GM23338 (cell line): ENCODE measurements around the gene KCNN3. TPM values are rescaled to one million over a fixed set of nuclear protein-coding genes. Genes with fewer than 3 reads are reported as not detected.

Experiments
- ATAC-seq: fragments of 200-7000 bp; cut with Tn5 transposase; 3 replicates; pipeline ENCODE4 v1.9.1; 2020
- DNase-seq: peaks from one replicate; pipeline ENCODE4 v3.0.0-alpha.2; 2015; ENCODE audit warnings: low spot score
- H2AFZ ChIP-seq: fragments of 200-600 bp; sonication (generic); 2 replicates; pipeline ENCODE4 v1.8.0; 2016; ENCODE audit warnings: antibody characterized with exemption, mild to moderate bottlenecking, moderate library complexity
- H3F3A ChIP-seq: fragments of 200-600 bp; sonication (generic); replicated peaks from 2 replicates; pipeline ENCODE4 v1.8.0; 2017; ENCODE audit warnings: antibody characterized with exemption, mixed run types, low read depth
- H3K27ac ChIP-seq: fragments of 200-600 bp; sonication (generic); 2 replicates; pipeline ENCODE4 v1.6.1; 2016; ENCODE audit warnings: low read depth
- H3K27me3 ChIP-seq: fragments of 200-600 bp; sonication (generic); 2 replicates; pipeline ENCODE4 v1.8.0; 2016; ENCODE audit warnings: mild to moderate bottlenecking, mixed run types, moderate library complexity; ENCODE audit not compliant: insufficient read depth
- H3K36me3 ChIP-seq: fragments of 200-600 bp; sonication (generic); 2 replicates; pipeline ENCODE4 v1.8.0; 2016; ENCODE audit warnings: mild to moderate bottlenecking; ENCODE audit not compliant: insufficient read depth
- H3K4me1 ChIP-seq: fragments of 200-600 bp; sonication (generic); 2 replicates; pipeline ENCODE4 v1.8.0; 2016; ENCODE audit warnings: mild to moderate bottlenecking, moderate library complexity; ENCODE audit not compliant: insufficient read depth
- H3K4me2 ChIP-seq: fragments of 200-600 bp; sonication (generic); 2 replicates; pipeline ENCODE4 v1.7.1; 2017; ENCODE audit warnings: mixed run types
- H3K4me3 ChIP-seq: fragments of 200-600 bp; sonication (generic); 2 replicates; pipeline ENCODE4 v1.6.1; 2016; ENCODE audit warnings: mixed run types
- H3K79me2 ChIP-seq: fragments of 200-600 bp; sonication (generic); replicated peaks from 2 replicates; pipeline ENCODE4 v1.8.0; 2017; ENCODE audit warnings: mild to moderate bottlenecking; ENCODE audit not compliant: insufficient read depth
- H3K9me2 ChIP-seq: fragments of 200-600 bp; sonication (generic); 2 replicates; pipeline ENCODE4 v1.8.0; 2017; ENCODE audit not compliant: insufficient read depth
- H4K20me1 ChIP-seq: fragments of 200-600 bp; sonication (generic); replicated peaks from 2 replicates; pipeline ENCODE4 v1.8.0; 2017; ENCODE audit warnings: mild to moderate bottlenecking; ENCODE audit not compliant: insufficient read depth
- H3K27ac Mint-ChIP-seq: 2 replicates; pipeline ENCODE4 v1.8.0; 2020; ENCODE audit warnings: inconsistent platforms, mild to moderate bottlenecking, moderate library complexity, mixed read lengths
- H3K27me3 Mint-ChIP-seq: 3 replicates; pipeline ENCODE4 v1.8.0; 2022; ENCODE audit warnings: low read depth, mild to moderate bottlenecking, moderate library complexity, mixed read lengths, inconsistent platforms; ENCODE audit not compliant: insufficient read depth, poor library complexity
- H3K36me3 Mint-ChIP-seq: 3 replicates; pipeline ENCODE4 v1.8.0; 2021; ENCODE audit warnings: low read depth, mild to moderate bottlenecking, inconsistent platforms, moderate library complexity, mixed read lengths
- H3K4me1 Mint-ChIP-seq: 3 replicates; pipeline ENCODE4 v1.8.0; 2020; ENCODE audit warnings: mild to moderate bottlenecking, inconsistent platforms, mixed read lengths
- H3K4me3 Mint-ChIP-seq: 3 replicates; pipeline ENCODE4 v1.8.0; 2021; ENCODE audit warnings: moderate library complexity, mild to moderate bottlenecking, inconsistent platforms, mixed read lengths
- H3K9me3 Mint-ChIP-seq: 3 replicates; pipeline ENCODE4 v1.8.0; 2020; ENCODE audit warnings: moderate library complexity, mild to moderate bottlenecking, inconsistent platforms, mixed read lengths
- CREB1 ChIP-seq: fragments of 250-450 bp; sonication (Bioruptor Pico); IDR thresholded peaks from 2 replicates; pipeline ENCODE4 v1.5.0; 2020; ENCODE audit warnings: low read depth, mild to moderate bottlenecking, moderate library complexity
- CTCF ChIP-seq, 2 experiments: fragments of 200-600 bp in 1 of 2; sonication (generic) in 1 of 2; conservative IDR thresholded peaks; 2 replicates each; pipeline versions ENCODE4 v1.5.1 to v1.6.1; 2016 to 2017; ENCODE audit warnings: antibody characterized with exemption in 2 of 2, low read depth in 2 of 2, mild to moderate bottlenecking in 2 of 2, moderate library complexity in 1 of 2
- ETS1 ChIP-seq: IDR thresholded peaks from 2 replicates; pipeline ENCODE4 v1.6.1; 2016; ENCODE audit warnings: antibody characterized with exemption
- EZH2 ChIP-seq: fragments of 200-600 bp; sonication (generic); IDR thresholded peaks from one replicate; pipeline ENCODE4 v1.8.0; 2017; ENCODE audit warnings: antibody characterized with exemption, mild to moderate bottlenecking, low read depth; ENCODE audit not compliant: unreplicated experiment
- EZH2phosphoT487 ChIP-seq: fragments of 200-600 bp; sonication (generic); IDR thresholded peaks from one replicate; pipeline ENCODE4 v1.8.1; 2018; ENCODE audit warnings: antibody characterized with exemption; ENCODE audit not compliant: unreplicated experiment
- JUNB ChIP-seq: IDR thresholded peaks from one replicate; pipeline ENCODE4 v1.6.1; 2016; ENCODE audit warnings: antibody characterized with exemption; ENCODE audit not compliant: unreplicated experiment
- NANOG ChIP-seq: IDR thresholded peaks from 2 replicates; pipeline ENCODE4 v1.6.1; 2016; ENCODE audit warnings: antibody characterized with exemption, borderline replicate concordance
- POLR2AphosphoS5 ChIP-seq: IDR thresholded peaks from 2 replicates; pipeline ENCODE4 v1.6.1; 2016; ENCODE audit warnings: antibody characterized with exemption, low read depth
- REST ChIP-seq: IDR thresholded peaks from one replicate; pipeline ENCODE4 v1.6.1; 2018; ENCODE audit warnings: antibody characterized with exemption; ENCODE audit not compliant: unreplicated experiment
- STAT1 ChIP-seq: IDR thresholded peaks from one replicate; pipeline ENCODE4 v1.6.1; 2016; ENCODE audit warnings: antibody characterized with exemption; ENCODE audit not compliant: unreplicated experiment
- ZNF114 ChIP-seq: fragments of 250-450 bp; sonication (Bioruptor Pico); IDR thresholded peaks from 2 replicates; pipeline ENCODE4 v1.5.0; 2020; ENCODE audit warnings: mild to moderate bottlenecking, moderate library complexity
- ZNF331 ChIP-seq: fragments of 250-450 bp; sonication (Bioruptor Pico); IDR thresholded peaks from 2 replicates; pipeline ENCODE4 v1.5.0; 2020; ENCODE audit warnings: low read depth, mild to moderate bottlenecking, moderate library complexity
- ZNF462 ChIP-seq: fragments of 250-450 bp; sonication (Bioruptor Pico); IDR thresholded peaks from 2 replicates; pipeline ENCODE4 v1.5.0; 2020; ENCODE audit warnings: mild to moderate bottlenecking, moderate library complexity
- polyA plus RNA-seq: library from polyadenylated mRNA; unstranded; fragments of >200 nt; fragmentation: Nextera tagmentation; extraction: Ambion mirVana; gene quantifications from 2 replicates; pipeline ENCODE4 v1.2.1, GENCODE V29; 2016
- total RNA-seq: library from RNA; depleted of rRNA; stranded (reverse); fragments of >200 nt; shearing (Covaris generic); gene quantifications from 2 replicates; pipeline ENCODE4 v1.2.3, GENCODE V29; 2014

Gene KCNN3
- total and polyA plus RNA-seq, 2 experiments from 2014 or later: 1.9 to 3.0 TPM

GRCh38 chr1:154719586-154720327 is 150.3 kb downstream of the KCNN3 start:
- no peaks in the 10 kb centered on the region for H3K36me3 ChIP-seq
- no peaks in the 10 kb centered on the region for H4K20me1 ChIP-seq
- H3K4me3 ChIP-seq: no peak overlapping the region
- no peak overlapping the region; the same call in 1 of the 2 replicates for H2AFZ ChIP-seq
- Mint-ChIP-seq H3K27ac (no peak overlapping the region), H3K27me3 (no peaks in the 10 kb centered on the region), H3K4me3 (no peak overlapping the region), H3K36me3 (no peaks in the 10 kb centered on the region), H3K4me1 (no peaks in the 10 kb centered on the region; the same call in none of the 3 replicates), H3K9me3 (no peaks in the 10 kb centered on the region)
- no peaks in the 10 kb centered on the region for H3K27me3 ChIP-seq
- no peaks in the 10 kb centered on the region for H3F3A ChIP-seq
- no peak for ATAC-seq
- DNase-seq: no peak
- no peak overlapping the region for H3K27ac ChIP-seq
- H3K79me2 ChIP-seq: no peaks in the 10 kb centered on the region
- H3K9me2 ChIP-seq: no peaks in the 10 kb centered on the region
- H3K4me1 ChIP-seq: peaks cover 4% of the 10 kb centered on the region; the same call in 1 of the 2 replicates
- TF ChIP-seq CTCF (conservative IDR thresholded peaks at IDR 0.05; ENCODE audit: low read depth in 2 of 2): no peak
- no peak for TF ChIP-seq POLR2AphosphoS5
- TF ChIP-seq ZNF331: no peak
- no peak for TF ChIP-seq ETS1
- no peak for TF ChIP-seq JUNB
- TF ChIP-seq CREB1 (CRISPR knock-in tag): no peak
- TF ChIP-seq STAT1: no peak
- TF ChIP-seq ZNF462 (CRISPR knock-in tag): no peak
- TF ChIP-seq NANOG: no peak
- no peak for TF ChIP-seq ZNF114
- no peak for TF ChIP-seq EZH2phosphoT487
- no peak for TF ChIP-seq EZH2
- no peak for TF ChIP-seq REST
- H3K4me2 ChIP-seq: no peak overlapping the region
